ENCODE results near the gene ETS2.
"Not testable (repeated sequence)": the region's sequence is repeated elsewhere in the genome, so short reads cannot be mapped to it uniquely, and the experiment has no call there.

Gene ETS2

GRCh38 chr21:38819051-38819718, 13.5 kb downstream of the ETS2 start:
- no peak for DNase-seq

- no peak for DNase-seq
Measured at GRCh38 chr21:38819719-38820159, 14.0 kb downstream of the ETS2 start.

- DNase-seq = peak; percentile 55
Measured at GRCh38 chr21:38820471-38821239, 14.9 kb downstream of the ETS2 start.

DNA sequence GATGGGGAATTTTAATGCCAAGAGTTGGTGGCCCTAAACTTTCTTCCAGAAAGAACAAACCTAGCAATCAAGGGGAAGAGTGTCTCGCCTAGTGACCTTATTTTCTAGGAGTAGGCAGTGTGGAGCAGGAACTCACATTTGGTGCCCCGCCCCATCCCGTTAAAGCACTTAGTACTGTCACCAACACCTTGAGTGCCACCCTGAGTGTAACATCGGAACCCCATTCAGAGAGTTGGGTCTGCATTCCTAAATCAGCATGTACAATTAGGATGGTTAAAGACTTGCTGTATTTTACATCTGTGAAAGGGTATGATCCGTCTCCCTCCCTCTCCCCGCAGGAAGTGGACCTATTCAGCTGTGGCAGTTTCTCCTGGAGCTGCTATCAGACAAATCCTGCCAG, 15.5 kb downstream of the ETS2 start:
- no peak for DNase-seq

DNA sequence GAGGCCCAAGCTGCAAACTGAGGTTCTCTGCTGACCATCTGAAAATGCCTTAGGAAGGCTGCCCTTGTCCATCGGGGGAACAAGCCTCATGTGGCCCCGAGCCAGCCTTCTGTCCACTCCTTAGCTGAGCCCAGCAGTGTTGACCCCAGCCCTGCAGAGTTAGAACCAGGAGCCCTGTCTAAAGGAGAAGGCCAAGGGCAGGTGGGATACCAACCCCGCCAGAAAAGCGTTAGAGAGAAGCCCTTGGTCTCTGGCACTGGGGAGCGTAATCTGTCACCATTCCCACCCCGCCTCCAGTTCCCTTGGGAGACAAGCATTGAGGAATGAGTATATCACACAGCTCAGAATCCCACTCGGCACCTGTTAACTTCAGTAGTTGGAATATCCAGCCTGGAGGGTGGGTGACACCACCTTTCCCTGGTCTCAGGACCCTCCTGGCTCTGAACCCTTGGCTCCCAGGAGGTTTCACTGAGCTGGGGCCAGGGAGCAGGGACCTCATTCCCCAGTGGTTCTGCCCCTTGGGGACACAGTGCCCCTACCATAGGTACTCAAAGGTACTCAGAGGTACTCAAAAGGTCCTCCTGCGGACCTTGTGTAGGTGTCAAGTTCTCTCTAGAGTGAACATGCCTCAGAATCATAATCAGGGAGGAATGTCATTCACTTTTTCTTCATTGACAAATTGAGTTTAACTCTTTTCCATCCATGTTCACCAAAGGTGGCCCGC, 16.4 kb downstream of the ETS2 start:
- DNase-seq = no peak

- no peak for DNase-seq
Measured at GRCh38 chr21:38822778-38823238, 17.1 kb downstream of the ETS2 start.

- DNase-seq = no peak
Measured at GRCh38 chr21:38823737-38824123, 18.0 kb downstream of the ETS2 start.

DNA sequence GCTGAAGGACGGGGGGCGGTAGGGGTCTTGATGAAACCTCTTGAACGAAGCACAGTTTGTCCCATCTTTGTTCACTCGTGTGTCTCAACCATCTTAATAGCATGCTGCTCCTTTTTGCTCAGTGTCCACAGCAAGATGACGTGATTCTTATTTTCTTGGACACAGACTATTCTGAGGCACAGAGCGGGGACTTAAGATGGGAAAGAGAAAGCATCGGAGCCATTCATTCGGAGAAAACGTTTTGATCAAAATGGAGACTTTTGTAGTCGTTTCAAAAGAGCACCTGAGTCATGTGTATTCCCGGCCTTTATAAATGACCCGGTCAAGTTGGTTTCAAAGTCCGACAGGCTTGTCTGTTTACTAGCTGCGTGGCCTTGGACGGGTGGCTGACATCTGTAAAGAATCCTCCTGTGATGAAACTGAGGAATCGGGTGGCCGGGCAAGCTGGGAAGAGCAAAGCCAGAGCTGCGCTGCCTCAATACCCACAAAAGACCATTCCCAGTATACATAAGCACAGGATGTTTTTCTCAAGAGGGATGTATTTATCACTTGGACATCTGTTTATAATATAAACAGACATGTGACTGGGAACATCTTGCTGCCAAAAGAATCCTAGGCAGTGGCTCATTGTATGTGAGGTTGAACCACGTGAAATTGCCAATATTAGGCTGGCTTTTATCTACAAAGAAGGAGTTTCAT, 18.5 kb downstream of the ETS2 start:
- DNase-seq = no peak

DNA sequence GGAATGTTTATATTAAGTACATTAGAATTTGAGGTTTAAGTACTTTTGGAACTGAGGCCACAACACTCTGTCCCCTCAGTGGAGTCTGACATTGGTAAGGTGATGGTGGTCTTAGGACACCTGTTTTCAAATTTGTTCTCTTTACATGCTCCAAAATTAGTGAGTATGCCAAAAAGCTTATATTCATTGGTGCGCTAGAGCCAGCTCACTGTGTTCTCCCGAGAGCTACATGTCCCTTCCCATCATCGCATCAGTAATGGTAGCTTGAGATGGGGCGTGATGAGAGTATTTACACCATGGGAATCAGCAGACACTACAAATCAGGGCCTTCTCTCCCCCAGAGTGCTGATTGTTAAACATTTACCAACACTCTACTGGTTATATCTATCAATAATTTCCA, 19.5 kb downstream of the ETS2 start:
- DNase-seq = no peak

- DNase-seq = no peak
Measured at GRCh38 chr21:38825921-38826320, 20.2 kb downstream of the ETS2 start.

DNA sequence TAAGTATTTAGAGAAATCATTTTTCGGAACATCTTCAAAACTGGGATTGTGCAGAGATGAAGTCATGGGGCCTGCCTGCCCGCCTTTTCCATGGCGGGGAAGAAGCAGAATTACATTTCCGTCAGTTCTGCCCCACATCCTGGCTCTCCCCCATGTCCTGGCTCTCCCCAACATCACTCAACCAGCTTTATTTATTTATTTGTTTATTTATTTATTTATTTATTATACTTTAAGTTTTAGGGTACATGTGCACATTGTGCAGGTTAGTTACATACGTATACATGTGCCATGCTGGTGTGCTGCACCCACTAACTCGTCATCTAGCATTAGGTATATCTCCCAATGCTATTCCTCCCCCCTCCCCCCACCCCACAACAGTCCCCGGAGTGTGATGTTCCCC, 22.4 kb downstream of the ETS2 start:
- DNase-seq = not testable (repeated sequence)

DNA sequence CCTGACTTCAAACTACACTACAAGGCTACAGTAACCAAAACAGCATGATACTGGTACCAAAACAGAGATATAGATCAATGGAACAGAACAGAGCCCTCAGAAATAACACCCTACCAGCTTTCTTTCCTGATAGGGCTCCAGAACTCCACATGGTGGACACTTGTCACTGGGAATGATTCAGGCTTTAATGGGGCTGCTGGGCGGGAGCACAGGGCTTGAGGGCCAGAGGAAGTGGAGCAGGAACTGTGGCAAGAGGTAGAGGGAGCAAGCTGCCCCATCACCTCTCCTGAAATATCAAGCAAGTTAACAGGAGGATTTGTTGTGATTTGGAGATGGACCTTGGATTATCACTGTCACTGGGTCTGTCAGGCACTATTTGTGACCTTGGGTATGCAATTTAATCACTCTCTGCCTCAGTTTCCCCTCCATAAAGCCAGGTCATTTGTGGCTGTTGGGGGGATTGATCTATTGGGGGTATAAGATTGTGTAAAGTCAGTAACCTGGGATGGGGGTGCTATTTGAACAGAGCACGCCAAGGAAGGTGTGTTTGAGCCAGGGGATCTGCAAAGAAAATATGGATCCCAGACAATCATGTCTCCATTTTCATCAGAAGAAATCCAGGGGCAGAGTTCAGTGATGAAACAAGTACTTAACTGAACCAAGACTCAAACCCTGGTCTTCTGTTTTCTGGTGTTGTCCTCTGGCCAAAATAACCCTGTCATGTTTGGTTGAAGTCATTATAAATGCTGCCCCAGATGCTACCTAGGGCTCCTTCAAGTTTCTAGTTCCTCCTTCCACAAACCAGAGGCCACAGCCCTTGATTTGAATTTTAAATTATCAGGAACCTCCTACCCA, 25.2 kb downstream of the ETS2 start:
- DNase-seq = no peak

DNA sequence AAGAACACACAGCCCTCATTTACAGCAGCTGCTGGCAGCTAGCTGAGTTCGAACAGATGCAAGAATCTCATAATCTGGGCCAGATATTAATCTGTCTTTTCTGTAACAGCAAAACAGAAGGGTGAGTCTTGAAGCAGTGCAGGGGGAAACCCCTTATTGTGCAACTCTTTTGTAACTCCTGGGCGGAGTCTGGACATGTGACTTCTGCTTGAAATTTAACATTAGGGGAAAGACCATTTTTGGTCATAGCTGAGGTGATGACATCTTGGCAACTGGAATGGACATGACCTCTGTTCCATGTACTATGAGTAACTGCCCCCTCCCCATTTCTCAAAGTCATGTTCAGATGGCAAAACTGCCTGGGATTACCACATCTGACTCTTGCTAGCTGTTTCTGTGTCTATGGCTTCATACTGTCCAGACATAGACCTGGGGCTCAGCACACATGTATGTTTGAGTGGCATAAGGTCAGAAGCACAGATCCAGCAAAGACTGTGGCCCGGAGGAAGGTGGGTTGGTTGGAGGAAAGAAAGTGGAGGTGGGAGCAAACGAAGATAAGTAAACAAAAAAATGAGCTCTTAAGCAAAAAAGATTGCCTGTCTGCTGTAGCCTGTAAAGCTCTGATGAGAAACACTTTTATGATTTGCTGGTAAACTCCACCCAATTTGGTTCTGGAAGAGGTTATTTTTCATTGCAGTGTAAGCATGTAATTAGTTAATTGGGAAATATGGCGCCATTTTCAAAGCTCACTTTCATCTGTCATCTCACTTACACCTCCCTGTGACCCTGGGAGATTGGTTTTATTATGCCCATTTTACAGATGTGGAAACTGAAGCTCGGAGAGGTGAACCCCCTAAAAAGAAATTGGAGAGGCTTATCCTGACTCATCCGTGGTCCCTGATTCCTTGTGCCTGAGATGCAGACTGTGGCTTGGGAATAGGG, 26.1 kb downstream of the ETS2 start:
- DNase-seq = peak; percentile 91

DNA sequence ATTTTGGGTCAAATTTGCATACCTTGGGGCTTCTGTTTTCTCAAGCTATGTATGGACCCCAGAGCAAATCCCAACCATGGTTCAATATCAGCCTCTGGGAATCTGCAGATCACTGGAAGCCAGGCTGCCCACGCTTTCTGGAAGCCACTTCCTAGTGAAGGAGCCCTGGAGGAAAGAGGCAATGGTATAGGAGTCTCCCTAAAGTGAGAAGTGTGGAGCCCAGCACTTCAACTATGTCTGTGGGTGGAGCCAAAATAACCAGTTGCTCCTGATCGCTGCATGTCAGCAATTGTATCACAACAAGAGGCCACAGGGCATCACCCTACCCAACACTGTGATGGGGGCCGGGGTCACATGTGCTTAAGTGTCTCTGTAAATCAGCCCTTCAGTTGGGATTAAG, 26.9 kb downstream of the ETS2 start:
- no peak for DNase-seq

DNA sequence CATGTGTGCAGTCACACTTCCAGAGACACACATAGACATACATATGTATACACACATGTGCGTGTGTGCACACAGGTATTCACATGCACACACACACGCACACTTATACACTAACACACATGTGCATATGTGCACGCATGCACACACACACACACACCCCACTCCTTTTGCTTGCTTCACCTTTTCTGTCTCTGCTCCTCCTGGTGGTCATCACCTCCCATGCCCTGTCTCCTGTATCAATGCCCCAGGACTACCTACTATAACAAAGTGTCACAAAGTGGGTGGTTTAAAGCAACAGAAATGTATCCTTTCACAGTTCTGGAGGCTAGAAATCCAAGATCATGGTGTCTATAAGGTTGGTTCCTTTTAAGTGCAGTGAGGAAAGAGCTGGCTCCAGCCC, 27.4 kb downstream of the ETS2 start:
- no peak for DNase-seq

DNA sequence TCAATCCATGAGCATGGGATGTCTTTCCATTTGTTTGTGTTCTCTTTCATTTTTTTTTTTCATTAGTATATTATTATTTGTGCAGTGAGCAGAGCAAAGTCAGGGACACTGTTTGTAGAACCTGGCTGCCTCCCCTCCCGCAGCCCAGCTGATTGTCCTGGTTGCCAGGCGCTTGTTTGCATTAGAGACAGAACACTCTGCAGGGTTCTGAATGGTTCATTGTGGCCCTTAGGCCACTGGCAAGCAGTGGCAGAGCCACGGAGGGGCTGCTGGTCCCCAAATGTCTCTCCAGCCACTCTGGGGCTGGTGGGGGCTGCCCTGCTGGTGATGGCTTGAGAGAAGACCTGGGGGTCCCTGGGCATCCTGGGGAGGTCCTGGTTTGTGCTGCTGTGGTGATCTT, 29.0 kb downstream of the ETS2 start:
- no peak for DNase-seq

DNA sequence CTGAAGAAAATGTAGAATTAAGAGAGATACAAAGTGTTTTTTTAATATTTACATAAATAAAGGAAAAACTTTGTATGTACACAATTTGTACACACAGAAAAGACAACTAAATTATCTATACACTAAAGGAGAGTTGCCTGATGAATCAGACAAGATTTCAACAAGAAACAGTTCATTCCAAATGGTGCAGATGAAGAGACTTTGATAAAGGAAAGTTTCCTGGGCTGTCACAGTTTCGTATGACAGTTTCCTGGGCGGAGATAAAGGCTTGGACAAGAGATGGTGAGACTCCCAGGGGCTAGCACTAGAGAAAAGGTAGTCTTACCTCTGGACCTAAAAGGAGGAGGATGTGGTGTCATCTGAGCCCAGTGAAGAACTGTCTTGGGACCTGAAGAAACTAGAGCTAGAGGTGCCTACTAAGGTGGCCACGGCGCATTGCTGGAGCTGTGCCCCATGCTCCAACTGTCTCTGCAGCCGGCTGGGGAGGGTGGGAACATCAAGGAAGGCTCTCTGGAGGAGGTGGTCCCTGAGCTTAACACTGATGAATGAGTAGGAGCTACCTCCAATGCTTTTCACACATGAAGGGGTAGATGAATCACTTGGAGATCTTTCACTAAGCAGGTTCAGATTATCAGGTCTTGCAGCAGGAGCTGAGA, 32.2 kb downstream of the ETS2 start:
- DNase-seq = peak; percentile 55

GRCh38 chr21:38838598-38839327, 33.0 kb downstream of the ETS2 start:
- no peak for DNase-seq
